ENCODE measurements around the gene AKR7A3. TPM values are rescaled to one million over a fixed set of nuclear protein-coding genes. Genes with fewer than 3 reads are reported as not detected.

Gene AKR7A3
- total RNA-seq, 4 donors from 2014 or later: 1.2 to 4.3 TPM; not detected in 2

GRCh38 chr1:19332832-19333231 lies 44.3 kb upstream of the AKR7A3 start:
- Histone ChIP-seq H3K36me3 (no peaks in the 10 kb centered on the region), H3K9me3 (no peaks in the 10 kb centered on the region), H3K27ac (no peak overlapping the region), H3K4me3 (no peak overlapping the region), H3K4me1 (no peaks in the 10 kb centered on the region), H3K27me3 (no peaks in the 10 kb centered on the region)
- no peak for TF ChIP-seq CTCF (IDR thresholded peaks at IDR 0.05)
- DNase-seq: no peak
- intact Hi-C loops (cut with DNase I; ENCODE audit: low total_unique reads): no loop called here

- no peak overlapping the region for H3K4me3 ChIP-seq
- DNase-seq: no peak
- H3K4me1 ChIP-seq: no peaks in the 10 kb centered on the region
- H3K9me3 ChIP-seq: no peaks in the 10 kb centered on the region
- TF ChIP-seq CTCF (IDR thresholded peaks at IDR 0.05): no peak
- TF ChIP-seq POLR2A (IDR thresholded peaks at IDR 0.05): no peak
- intact Hi-C loops (cut with DNase I; ENCODE audit: low total_unique reads): no loop called here
- H3K27ac ChIP-seq: no peak overlapping the region
- H3K27me3 ChIP-seq: no peaks in the 10 kb centered on the region
- no peaks in the 10 kb centered on the region for H3K36me3 ChIP-seq
Observed at GRCh38 chr1:19331262-19331878, 42.8 kb upstream of the AKR7A3 start.

GRCh38 chr1:19330449-19331135 lies 42.0 kb upstream of the AKR7A3 start:
- Histone ChIP-seq H3K27me3 (no peaks in the 10 kb centered on the region), H3K27ac (no peak overlapping the region), H3K9me3 (no peaks in the 10 kb centered on the region), H3K4me3 (no peak overlapping the region), H3K4me1 (no peaks in the 10 kb centered on the region), H3K36me3 (no peaks in the 10 kb centered on the region)
- no peak for TF ChIP-seq CTCF (IDR thresholded peaks at IDR 0.05)
- TF ChIP-seq POLR2A (IDR thresholded peaks at IDR 0.05): no peak
- no peak for DNase-seq
- intact Hi-C loops (cut with DNase I; ENCODE audit: low total_unique reads): no loop called here

GRCh38 chr1:19329611-19330010 lies 41.0 kb upstream of the AKR7A3 start:
- no peaks in the 10 kb centered on the region for H3K36me3 ChIP-seq

More at GRCh38 chr1:19329611-19330010, 41.0 kb upstream of the AKR7A3 start:
- Histone ChIP-seq H3K9me3 (no peaks in the 10 kb centered on the region), H3K27ac (no peak overlapping the region), H3K4me3 (no peak overlapping the region), H3K27me3 (no peaks in the 10 kb centered on the region), H3K4me1 (no peaks in the 10 kb centered on the region)
- intact Hi-C loops (cut with DNase I; ENCODE audit: low total_unique reads): no loop called here
- TF ChIP-seq CTCF (IDR thresholded peaks at IDR 0.05) (no peak), POLR2A (IDR thresholded peaks at IDR 0.05) (no peak)
- no peak for DNase-seq

All from uterus (tissue), 4 donors.